ENCODE data around the gene PIGK.

GRCh38 chr1:77228836-77229235 is 9.6 kb upstream of the PIGK start:
- no peak for TF ChIP-seq SP1 (IDR thresholded peaks at IDR 0.05; ENCODE audit: low read depth, low read length)
- no peak for TF ChIP-seq CHD2 (IDR thresholded peaks at IDR 0.05; ENCODE audit: borderline replicate concordance, low read depth, low read length)
- TF ChIP-seq FOS (IDR thresholded peaks at IDR 0.05; ENCODE audit: borderline replicate concordance, extremely low read depth, insufficient read length) = no peak
- TF ChIP-seq TCF7 (IDR thresholded peaks at IDR 0.05; ENCODE audit: borderline replicate concordance) = no peak
- no peak for TF ChIP-seq MAX (IDR thresholded peaks at IDR 0.05; ENCODE audit: low read depth, low read length)
- no peak for TF ChIP-seq PML (IDR thresholded peaks at IDR 0.05; ENCODE audit: low read length)

All from GM12878 (cell line).